22Rv1 (cell line): ENCODE results near the gene KCNH5.
"Not testable (repeated sequence)": the region's sequence is repeated elsewhere in the genome, so short reads cannot be mapped to it uniquely, and the experiment has no call there.

ENCODE experiments used
- H3K27ac ChIP-seq: fragments of 450-650 bp; 2 replicates; pipeline ENCODE4 v1.5.1; 2017
- ZFX ChIP-seq: fragments of 450-650 bp; IDR thresholded peaks from 2 replicates; pipeline ENCODE4 v1.6.1; 2017; ENCODE audit warnings: antibody characterized with exemption, borderline replicate concordance
- TF ChIP-seq, protein P1 (sequence below): fragments of 450-650 bp; IDR thresholded peaks from 2 replicates; pipeline ENCODE4 v1.5.1; 2017; ENCODE audit warnings: mild to moderate bottlenecking

KCNH5 gene

DNA sequence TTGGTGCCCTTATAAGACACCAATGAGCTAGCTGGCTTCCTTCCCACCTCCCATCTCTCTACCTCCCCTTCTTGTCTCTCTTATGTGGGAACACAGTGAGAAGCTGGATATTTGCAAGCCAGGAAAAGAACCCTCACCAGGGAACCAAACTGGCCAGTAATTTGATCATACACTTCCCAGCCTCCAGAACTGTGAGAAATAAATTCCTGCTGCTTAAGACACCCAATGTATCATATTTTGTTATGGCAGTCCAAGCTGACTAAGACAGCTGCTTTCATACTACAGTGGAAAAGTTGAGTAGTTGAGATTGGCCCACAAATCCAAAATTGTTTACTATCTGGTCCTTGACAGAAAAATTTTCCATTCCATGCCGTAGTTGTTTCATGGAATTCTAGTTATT is 269.0 kb downstream of the KCNH5 start:
- H3K27ac ChIP-seq, result no peak overlapping the region
- TF ChIP-seq ZFX, result no peak
- TF ChIP-seq, protein P1, sequence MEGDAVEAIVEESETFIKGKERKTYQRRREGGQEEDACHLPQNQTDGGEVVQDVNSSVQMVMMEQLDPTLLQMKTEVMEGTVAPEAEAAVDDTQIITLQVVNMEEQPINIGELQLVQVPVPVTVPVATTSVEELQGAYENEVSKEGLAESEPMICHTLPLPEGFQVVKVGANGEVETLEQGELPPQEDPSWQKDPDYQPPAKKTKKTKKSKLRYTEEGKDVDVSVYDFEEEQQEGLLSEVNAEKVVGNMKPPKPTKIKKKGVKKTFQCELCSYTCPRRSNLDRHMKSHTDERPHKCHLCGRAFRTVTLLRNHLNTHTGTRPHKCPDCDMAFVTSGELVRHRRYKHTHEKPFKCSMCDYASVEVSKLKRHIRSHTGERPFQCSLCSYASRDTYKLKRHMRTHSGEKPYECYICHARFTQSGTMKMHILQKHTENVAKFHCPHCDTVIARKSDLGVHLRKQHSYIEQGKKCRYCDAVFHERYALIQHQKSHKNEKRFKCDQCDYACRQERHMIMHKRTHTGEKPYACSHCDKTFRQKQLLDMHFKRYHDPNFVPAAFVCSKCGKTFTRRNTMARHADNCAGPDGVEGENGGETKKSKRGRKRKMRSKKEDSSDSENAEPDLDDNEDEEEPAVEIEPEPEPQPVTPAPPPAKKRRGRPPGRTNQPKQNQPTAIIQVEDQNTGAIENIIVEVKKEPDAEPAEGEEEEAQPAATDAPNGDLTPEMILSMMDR, result no peak

DNA sequence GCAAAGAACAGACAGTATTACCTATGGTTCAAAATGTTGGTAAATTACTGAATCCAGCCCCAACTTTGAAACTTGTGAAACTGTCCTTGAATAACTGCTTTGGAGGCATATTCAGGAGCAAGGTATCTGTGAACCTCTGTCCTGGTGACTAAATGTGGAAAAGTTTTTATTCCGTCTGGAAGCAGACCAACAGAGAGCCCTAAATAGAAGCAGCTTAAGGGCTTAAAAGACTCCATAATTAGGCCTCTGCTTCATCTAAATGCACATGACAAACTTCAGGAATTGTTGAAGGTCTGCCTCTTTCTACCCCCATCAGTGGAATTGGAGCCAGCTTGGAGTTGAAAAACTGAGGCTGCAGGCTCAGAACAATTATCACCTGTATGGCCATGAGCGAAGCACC is 276.5 kb downstream of the KCNH5 start:
- no peak overlapping the region for H3K27ac ChIP-seq
- TF ChIP-seq, protein P1, result no peak
- TF ChIP-seq ZFX, result no peak

DNA sequence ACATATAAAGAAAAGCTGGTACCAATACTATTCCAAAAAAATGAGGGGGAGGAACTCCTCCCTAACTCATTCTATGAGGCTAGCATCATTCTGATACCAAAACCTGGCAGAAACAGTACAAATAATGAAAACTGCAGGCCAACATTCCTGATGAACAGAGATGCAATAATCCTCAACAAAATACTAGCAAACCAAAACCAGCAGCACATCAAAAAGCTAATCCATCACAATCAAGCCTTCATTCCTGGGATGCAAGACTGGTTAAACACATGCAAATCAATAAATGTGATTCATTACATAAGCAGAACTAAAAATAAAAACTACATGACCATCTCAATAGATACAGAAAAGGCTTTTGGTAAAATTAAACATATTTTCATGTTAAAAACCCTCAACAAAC is 281.3 kb downstream of the KCNH5 start:
- TF ChIP-seq ZFX, result no peak
- TF ChIP-seq, protein P1, result no peak
- no peak overlapping the region for H3K27ac ChIP-seq

DNA sequence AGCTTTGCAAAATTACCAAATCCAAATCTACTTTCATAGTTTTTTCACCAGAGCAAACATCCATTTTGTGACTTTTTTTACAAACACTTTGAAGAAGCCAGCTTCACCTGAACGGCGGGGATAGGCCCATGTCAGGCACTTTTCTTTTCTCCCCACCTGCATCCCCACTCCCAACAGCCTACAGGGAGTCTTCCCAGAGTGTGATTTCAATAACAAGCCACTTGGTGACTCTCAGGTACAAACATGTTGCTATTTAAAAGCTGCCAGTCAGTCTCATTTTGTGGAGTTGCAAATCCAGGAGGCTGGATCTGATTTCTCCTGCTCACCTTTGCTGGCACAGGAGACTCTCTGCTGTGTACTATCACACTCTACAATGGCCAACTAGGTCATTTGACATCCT is 285.5 kb downstream of the KCNH5 start:
- no peak overlapping the region for H3K27ac ChIP-seq
- TF ChIP-seq, protein P1, result no peak
- TF ChIP-seq ZFX, result no peak

DNA sequence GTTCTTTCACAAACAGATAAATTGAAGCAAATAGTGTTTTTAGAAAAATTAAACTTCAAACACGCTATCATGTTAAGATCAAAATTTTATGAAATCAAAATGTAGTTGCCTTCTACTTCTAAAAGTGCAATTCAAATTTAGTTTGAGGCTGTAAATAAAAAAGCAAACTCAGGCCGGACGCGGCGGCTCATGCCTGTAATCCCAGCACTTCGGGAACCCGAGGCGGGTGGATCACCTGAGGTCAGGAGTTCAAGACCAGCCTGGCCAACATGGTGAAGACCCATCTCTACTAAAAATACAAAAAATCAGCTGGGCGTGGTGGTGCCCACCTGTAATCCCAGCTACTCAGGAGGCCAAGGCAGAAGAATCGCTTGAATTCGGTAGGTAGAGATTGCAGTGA is 298.4 kb downstream of the KCNH5 start:
- not testable (repeated sequence) for H3K27ac ChIP-seq

DNA sequence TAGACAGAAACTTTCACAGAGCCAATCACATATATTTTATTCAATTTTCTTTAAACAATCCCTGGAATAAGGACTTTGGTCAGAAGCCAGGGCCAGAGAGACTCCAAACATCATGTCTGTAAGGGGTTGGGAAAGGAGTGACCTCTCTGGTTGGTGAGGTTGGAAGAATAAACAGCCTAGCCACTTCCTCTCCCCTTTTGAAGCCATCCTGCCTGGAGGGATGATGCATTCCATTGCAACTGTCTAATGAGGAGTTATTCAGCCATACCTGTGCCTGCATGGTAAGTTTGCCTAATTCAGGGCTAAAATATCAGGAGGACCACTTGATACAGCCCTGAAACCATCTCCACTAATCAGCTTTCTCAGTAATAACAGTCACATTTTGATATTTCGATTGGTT is 299.8 kb downstream of the KCNH5 start:
- H3K27ac ChIP-seq, result no peak overlapping the region
- no peak for TF ChIP-seq ZFX
- TF ChIP-seq, protein P1, result no peak

DNA sequence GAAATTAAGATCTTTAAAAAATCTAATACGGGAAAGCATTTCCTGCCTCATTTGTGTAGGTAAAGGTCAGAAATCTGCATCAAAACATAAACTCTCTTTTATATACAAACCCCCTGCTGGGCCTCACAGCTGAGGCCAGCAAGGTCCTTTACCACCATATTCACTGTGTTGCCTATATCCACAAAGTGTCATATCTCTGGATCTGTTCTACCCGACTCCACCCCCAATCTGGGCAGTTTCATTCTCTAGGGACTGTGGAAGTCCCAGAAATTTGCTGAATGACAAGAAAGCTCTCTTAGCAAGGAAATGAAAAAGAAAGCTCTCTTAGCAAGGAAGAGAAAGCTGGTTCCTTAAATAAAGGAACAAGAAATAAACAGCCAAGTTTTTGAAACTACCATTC is 301.7 kb downstream of the KCNH5 start:
- TF ChIP-seq, protein P1, result no peak
- no peak for TF ChIP-seq ZFX
- H3K27ac ChIP-seq, result no peak overlapping the region

DNA sequence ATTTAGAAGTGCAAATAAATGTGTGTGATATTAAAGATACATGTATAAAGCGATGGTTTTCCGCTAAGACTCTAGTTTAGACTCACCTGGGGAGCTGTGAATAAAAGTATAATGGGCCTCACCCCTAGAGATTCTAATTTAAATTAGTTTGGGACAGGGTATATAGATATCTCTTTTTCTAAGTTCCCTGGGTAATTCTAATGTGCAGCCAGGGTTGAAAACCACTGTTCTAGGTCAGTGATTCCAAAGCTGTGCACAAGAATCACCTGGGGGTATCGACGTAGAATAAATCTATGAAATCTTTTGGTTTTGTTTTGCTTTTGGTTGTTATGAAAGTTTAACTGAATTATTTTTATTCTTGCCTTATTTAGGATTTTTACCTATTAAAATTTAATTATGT is 302.1 kb downstream of the KCNH5 start:
- no peak for TF ChIP-seq ZFX
- TF ChIP-seq, protein P1, result no peak

More for the DNA sequence above, 302.1 kb downstream of the KCNH5 start:
- H3K27ac ChIP-seq, result no peak overlapping the region
